ENCODE results near the gene GTF2F1.

GRCh38 chr19:6375411-6376010 lies 17.5 kb downstream of the GTF2F1 start, which contains the start of gene PSPN:
- TF ChIP-seq CTCF (IDR thresholded peaks at IDR 0.05 in 8 of 11, conservative IDR thresholded peaks at IDR 0.05 in 3 of 11) (no peak), POLR2A (IDR thresholded peaks at IDR 0.05) (no peak), POLR2AphosphoS5 (IDR thresholded peaks at IDR 0.05) (peak in 1 of 3 donors; percentile 36)
